B cell (primary cell): ENCODE data around the gene RNF224.

Experiments
- CTCF ChIP-seq: fragments of 200-600 bp; IDR thresholded peaks from one replicate; pipeline ENCODE4 v1.8.0; 2022; ENCODE audit warnings: antibody characterized with exemption, mild to moderate bottlenecking
- EZH2 ChIP-seq: IDR thresholded peaks from 2 replicates; pipeline ENCODE4 v1.6.1; 2012; ENCODE audit warnings: borderline replicate concordance, low read depth, mild to moderate bottlenecking, moderate library complexity, low read length; ENCODE audit not compliant: insufficient read depth, poor library complexity, severe bottlenecking

GRCh38 chr9:137277329-137278041, 50.2 kb downstream of the RNF224 start, which contains the start of gene TOR4A:
- TF ChIP-seq CTCF (no peak), EZH2 (no peak)
